ENCODE measurements around the gene ZMYND15. TPM values are rescaled to one million over a fixed set of nuclear protein-coding genes. Genes with fewer than 3 reads are reported as not detected.
"Not testable (repeated sequence)": the region's sequence is repeated elsewhere in the genome, so short reads cannot be mapped to it uniquely, and the experiment has no call there.

Gene ZMYND15
- polyA plus RNA-seq (2012; ENCODE audit: missing spikeins): not detected

GRCh38 chr17:4739122-4740024 lies at the start of gene ZMYND15, which contains the start of gene CXCL16:
ZMYND15 (plus strand) TSS chr17:4739833; CDS start chr17:4740549, 716 bp downstream.
CXCL16 (minus strand) TSS chr17:4739928; CDS start chr17:4739339, 589 bp downstream.
- peak; percentile 87 for DNase-seq (ENCODE audit: insufficient read length)
- peak; percentile 94 for FAIRE-seq

GRCh38 chr17:4689872-4690271 lies 49.8 kb upstream of the ZMYND15 start:
- FAIRE-seq; DNase-seq (ENCODE audit: insufficient read length): not testable (repeated sequence)

More at GRCh38 chr17:4739122-4740024, at the start of gene ZMYND15, which contains the start of gene CXCL16:
- TF ChIP-seq TAF1 (IDR thresholded peaks at IDR 0.05; ENCODE audit: borderline replicate concordance, low read depth, low read length) (no peak), POLR2AphosphoS5 (IDR thresholded peaks at IDR 0.05; ENCODE audit: low read depth, low read length) (no peak), POLR2A (IDR thresholded peaks at IDR 0.05; ENCODE audit: low read depth, low read length) (no peak)

GRCh38 chr17:4690745-4691144 lies 48.9 kb upstream of the ZMYND15 start:
- TF ChIP-seq TAF1 (IDR thresholded peaks at IDR 0.05; ENCODE audit: borderline replicate concordance, low read depth, low read length): no peak
- no peak for TF ChIP-seq POLR2A (IDR thresholded peaks at IDR 0.05; ENCODE audit: low read depth, low read length)
- TF ChIP-seq POLR2AphosphoS5 (IDR thresholded peaks at IDR 0.05; ENCODE audit: low read depth, low read length): no peak
- DNase-seq (ENCODE audit: insufficient read length) (no peak), FAIRE-seq (no peak)

GRCh38 chr17:4691686-4692085 lies 47.9 kb upstream of the ZMYND15 start:
- FAIRE-seq: no peak
- TF ChIP-seq TAF1 (IDR thresholded peaks at IDR 0.05; ENCODE audit: borderline replicate concordance, low read depth, low read length) (no peak), POLR2A (IDR thresholded peaks at IDR 0.05; ENCODE audit: low read depth, low read length) (no peak), POLR2AphosphoS5 (IDR thresholded peaks at IDR 0.05; ENCODE audit: low read depth, low read length) (no peak)

GRCh38 chr17:4693416-4693815 lies 46.2 kb upstream of the ZMYND15 start:
- DNase-seq (ENCODE audit: insufficient read length): no peak
- TF ChIP-seq POLR2A (IDR thresholded peaks at IDR 0.05; ENCODE audit: low read depth, low read length) (no peak), TAF1 (IDR thresholded peaks at IDR 0.05; ENCODE audit: borderline replicate concordance, low read depth, low read length) (no peak), POLR2AphosphoS5 (IDR thresholded peaks at IDR 0.05; ENCODE audit: low read depth, low read length) (no peak)
- FAIRE-seq: no peak

More at GRCh38 chr17:4691686-4692085, 47.9 kb upstream of the ZMYND15 start:
- no peak for DNase-seq (ENCODE audit: insufficient read length)

- DNase-seq (ENCODE audit: insufficient read length) (no peak), FAIRE-seq (peak; percentile 89)
- TF ChIP-seq POLR2A (IDR thresholded peaks at IDR 0.05; ENCODE audit: low read depth, low read length): 0 out of 2 replicates have a peak, but pooled peaks have one; percentile 26
- TF ChIP-seq POLR2AphosphoS5 (IDR thresholded peaks at IDR 0.05; ENCODE audit: low read depth, low read length): no peak
- no peak for TF ChIP-seq TAF1 (IDR thresholded peaks at IDR 0.05; ENCODE audit: borderline replicate concordance, low read depth, low read length)
Observed at GRCh38 chr17:4696437-4696805, 43.2 kb upstream of the ZMYND15 start.

GRCh38 chr17:4699401-4700056 lies 40.1 kb upstream of the ZMYND15 start:
- not testable (repeated sequence) for DNase-seq (ENCODE audit: insufficient read length); FAIRE-seq

- TF ChIP-seq TAF1 (IDR thresholded peaks at IDR 0.05; ENCODE audit: borderline replicate concordance, low read depth, low read length): no peak
- TF ChIP-seq POLR2A (IDR thresholded peaks at IDR 0.05; ENCODE audit: low read depth, low read length): no peak
- TF ChIP-seq POLR2AphosphoS5 (IDR thresholded peaks at IDR 0.05; ENCODE audit: low read depth, low read length): no peak
- no peak for FAIRE-seq
- no peak for DNase-seq (ENCODE audit: insufficient read length)
Observed at GRCh38 chr17:4701116-4701515, 38.5 kb upstream of the ZMYND15 start.

- DNase-seq (ENCODE audit: insufficient read length): no peak
- TF ChIP-seq POLR2A (IDR thresholded peaks at IDR 0.05; ENCODE audit: low read depth, low read length) (no peak), POLR2AphosphoS5 (IDR thresholded peaks at IDR 0.05; ENCODE audit: low read depth, low read length) (no peak), TAF1 (IDR thresholded peaks at IDR 0.05; ENCODE audit: borderline replicate concordance, low read depth, low read length) (no peak)
- FAIRE-seq: no peak
Observed at GRCh38 chr17:4703330-4703691, 36.3 kb upstream of the ZMYND15 start.

- not testable (repeated sequence) for FAIRE-seq; DNase-seq (ENCODE audit: insufficient read length)
Observed at GRCh38 chr17:4704574-4704907, 35.1 kb upstream of the ZMYND15 start.

- DNase-seq (ENCODE audit: insufficient read length): no peak
- peak; percentile 17 for FAIRE-seq
- TF ChIP-seq POLR2AphosphoS5 (IDR thresholded peaks at IDR 0.05; ENCODE audit: low read depth, low read length): no peak
- TF ChIP-seq POLR2A (IDR thresholded peaks at IDR 0.05; ENCODE audit: low read depth, low read length): no peak
- TF ChIP-seq TAF1 (IDR thresholded peaks at IDR 0.05; ENCODE audit: borderline replicate concordance, low read depth, low read length): no peak
Observed at GRCh38 chr17:4704991-4705390, 34.6 kb upstream of the ZMYND15 start.

- DNase-seq (ENCODE audit: insufficient read length): no peak
- no peak for TF ChIP-seq POLR2A (IDR thresholded peaks at IDR 0.05; ENCODE audit: low read depth, low read length)
- TF ChIP-seq POLR2AphosphoS5 (IDR thresholded peaks at IDR 0.05; ENCODE audit: low read depth, low read length): no peak
- no peak for TF ChIP-seq TAF1 (IDR thresholded peaks at IDR 0.05; ENCODE audit: borderline replicate concordance, low read depth, low read length)
- no peak for FAIRE-seq
Observed at GRCh38 chr17:4706121-4706520, 33.5 kb upstream of the ZMYND15 start.
